ENCODE data around the gene DEPP1. TPM values are rescaled to one million over a fixed set of nuclear protein-coding genes. Genes with fewer than 3 reads are reported as not detected.

DEPP1 gene
- total and polyA plus RNA-seq, 10 of the 15 experiments (the other 5 are each of a cell fraction or from before 2014, with no cell fraction given): 1.7 to 12.1 (median 7.3) TPM

DNA sequence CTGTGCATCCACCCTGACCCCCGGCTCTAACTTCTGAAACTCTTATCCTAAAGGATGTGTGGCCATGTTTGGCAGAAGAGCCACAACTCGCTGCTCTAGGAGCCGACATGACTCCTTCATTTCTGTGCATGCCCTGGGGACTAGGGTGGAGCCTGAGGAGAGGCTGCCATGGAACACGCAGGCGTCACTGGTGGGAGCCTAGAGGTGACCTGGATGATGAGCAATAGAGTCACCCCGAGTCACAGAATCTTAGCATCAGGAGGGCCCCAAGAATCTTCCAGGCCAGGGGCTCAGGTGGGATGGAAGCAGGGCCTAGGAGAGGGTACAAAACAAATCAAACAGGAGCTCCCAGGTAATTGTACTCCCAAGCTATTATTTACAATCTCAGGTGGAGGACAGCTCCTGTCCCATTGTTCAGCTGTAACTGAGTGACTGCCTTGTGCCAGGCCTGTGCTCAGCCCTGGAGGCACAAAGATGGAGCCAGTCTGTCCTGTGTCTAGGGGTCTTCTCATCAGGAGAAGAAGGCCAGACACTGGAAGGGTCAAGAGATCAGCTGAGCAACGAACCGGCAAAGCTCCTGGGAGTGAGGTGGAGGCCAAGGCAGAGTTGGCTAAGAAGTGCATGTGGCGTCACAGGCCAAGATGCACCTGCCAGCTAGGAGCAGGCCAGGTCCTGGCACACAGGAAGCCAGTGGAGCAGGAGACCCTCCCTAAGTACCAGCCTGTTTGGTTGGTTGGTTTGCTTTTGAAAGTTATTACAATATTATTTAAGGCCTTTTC, 16.3 kb upstream of the DEPP1 start (continued):
- TF ChIP-seq, protein P1, sequence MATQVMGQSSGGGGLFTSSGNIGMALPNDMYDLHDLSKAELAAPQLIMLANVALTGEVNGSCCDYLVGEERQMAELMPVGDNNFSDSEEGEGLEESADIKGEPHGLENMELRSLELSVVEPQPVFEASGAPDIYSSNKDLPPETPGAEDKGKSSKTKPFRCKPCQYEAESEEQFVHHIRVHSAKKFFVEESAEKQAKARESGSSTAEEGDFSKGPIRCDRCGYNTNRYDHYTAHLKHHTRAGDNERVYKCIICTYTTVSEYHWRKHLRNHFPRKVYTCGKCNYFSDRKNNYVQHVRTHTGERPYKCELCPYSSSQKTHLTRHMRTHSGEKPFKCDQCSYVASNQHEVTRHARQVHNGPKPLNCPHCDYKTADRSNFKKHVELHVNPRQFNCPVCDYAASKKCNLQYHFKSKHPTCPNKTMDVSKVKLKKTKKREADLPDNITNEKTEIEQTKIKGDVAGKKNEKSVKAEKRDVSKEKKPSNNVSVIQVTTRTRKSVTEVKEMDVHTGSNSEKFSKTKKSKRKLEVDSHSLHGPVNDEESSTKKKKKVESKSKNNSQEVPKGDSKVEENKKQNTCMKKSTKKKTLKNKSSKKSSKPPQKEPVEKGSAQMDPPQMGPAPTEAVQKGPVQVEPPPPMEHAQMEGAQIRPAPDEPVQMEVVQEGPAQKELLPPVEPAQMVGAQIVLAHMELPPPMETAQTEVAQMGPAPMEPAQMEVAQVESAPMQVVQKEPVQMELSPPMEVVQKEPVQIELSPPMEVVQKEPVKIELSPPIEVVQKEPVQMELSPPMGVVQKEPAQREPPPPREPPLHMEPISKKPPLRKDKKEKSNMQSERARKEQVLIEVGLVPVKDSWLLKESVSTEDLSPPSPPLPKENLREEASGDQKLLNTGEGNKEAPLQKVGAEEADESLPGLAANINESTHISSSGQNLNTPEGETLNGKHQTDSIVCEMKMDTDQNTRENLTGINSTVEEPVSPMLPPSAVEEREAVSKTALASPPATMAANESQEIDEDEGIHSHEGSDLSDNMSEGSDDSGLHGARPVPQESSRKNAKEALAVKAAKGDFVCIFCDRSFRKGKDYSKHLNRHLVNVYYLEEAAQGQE (IDR thresholded peaks at IDR 0.05; ENCODE audit: low read depth, low read length): no peak
- TF ChIP-seq, protein P2, sequence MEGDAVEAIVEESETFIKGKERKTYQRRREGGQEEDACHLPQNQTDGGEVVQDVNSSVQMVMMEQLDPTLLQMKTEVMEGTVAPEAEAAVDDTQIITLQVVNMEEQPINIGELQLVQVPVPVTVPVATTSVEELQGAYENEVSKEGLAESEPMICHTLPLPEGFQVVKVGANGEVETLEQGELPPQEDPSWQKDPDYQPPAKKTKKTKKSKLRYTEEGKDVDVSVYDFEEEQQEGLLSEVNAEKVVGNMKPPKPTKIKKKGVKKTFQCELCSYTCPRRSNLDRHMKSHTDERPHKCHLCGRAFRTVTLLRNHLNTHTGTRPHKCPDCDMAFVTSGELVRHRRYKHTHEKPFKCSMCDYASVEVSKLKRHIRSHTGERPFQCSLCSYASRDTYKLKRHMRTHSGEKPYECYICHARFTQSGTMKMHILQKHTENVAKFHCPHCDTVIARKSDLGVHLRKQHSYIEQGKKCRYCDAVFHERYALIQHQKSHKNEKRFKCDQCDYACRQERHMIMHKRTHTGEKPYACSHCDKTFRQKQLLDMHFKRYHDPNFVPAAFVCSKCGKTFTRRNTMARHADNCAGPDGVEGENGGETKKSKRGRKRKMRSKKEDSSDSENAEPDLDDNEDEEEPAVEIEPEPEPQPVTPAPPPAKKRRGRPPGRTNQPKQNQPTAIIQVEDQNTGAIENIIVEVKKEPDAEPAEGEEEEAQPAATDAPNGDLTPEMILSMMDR (IDR thresholded peaks at IDR 0.05 in 2 of 3, conservative IDR thresholded peaks at IDR 0.05 in 1 of 3; ENCODE audit: control insufficient read depth in 2 of 3, extremely low read depth in 1 of 3, insufficient read depth in 1 of 3, low read depth in 3 of 3, low read length in 3 of 3): no peak
- TF ChIP-seq JUNB (IDR thresholded peaks at IDR 0.05): no peak
